MCF 10A (cell line): ENCODE data around the gene TIAM2. TPM values are rescaled to one million over a fixed set of nuclear protein-coding genes. Genes with fewer than 3 reads are reported as not detected.
A peak's percentile ranks its signal among the peaks of the same experiment; 100 is the strongest.
"Not testable (repeated sequence)": the region's sequence is repeated elsewhere in the genome, so short reads cannot be mapped to it uniquely, and the experiment has no call there.

Source experiments
- BruUV-seq: library from RNA; stranded (reverse); fragments of 400-500 nt; replicated peaks from 2 replicates; lab custom pipeline; 2021; lab: Mats Ljungman, UMichigan
- CTCF ChIA-PET: fragments of 300-600 bp; sonication (Branson Sonifier 250); formaldehyde crosslinking; extraction: SDS; loops from one replicate; lab custom pipeline; 2021; ENCODE audit warnings: antibody characterized with exemption, inconsistent platforms; lab: Yijun Ruan, JAX
- POLR2A ChIA-PET: fragments of 300-600, 350-650 bp; sonication (Branson Sonifier 250); formaldehyde crosslinking; extraction: SDS; loops from one replicate; lab custom pipeline; 2020; ENCODE audit warnings: antibody characterized with exemption, inconsistent platforms; lab: Yijun Ruan, JAX
- DNase-seq: peaks from one replicate; pipeline ENCODE4 v3.0.0-alpha.2; 2018; ENCODE audit not compliant: unreplicated experiment
- H3K27ac Mint-ChIP-seq: one replicate; pipeline ENCODE4 v1.8.0; 2022; ENCODE audit warnings: mild to moderate bottlenecking, low read depth, mixed read lengths; ENCODE audit not compliant: unreplicated experiment
- H3K27me3 Mint-ChIP-seq: one replicate; pipeline ENCODE4 v1.8.0; 2022; ENCODE audit warnings: mixed read lengths; ENCODE audit not compliant: insufficient read depth, unreplicated experiment
- H3K36me3 Mint-ChIP-seq: one replicate; pipeline ENCODE4 v1.8.0; 2022; ENCODE audit warnings: mild to moderate bottlenecking, moderate library complexity, mixed read lengths; ENCODE audit not compliant: insufficient read depth, unreplicated experiment
- H3K4me1 Mint-ChIP-seq: one replicate; pipeline ENCODE4 v1.8.0; 2022; ENCODE audit warnings: mixed read lengths; ENCODE audit not compliant: insufficient read depth, unreplicated experiment
- H3K4me3 Mint-ChIP-seq: one replicate; pipeline ENCODE4 v1.8.0; 2022; ENCODE audit warnings: mild to moderate bottlenecking, moderate library complexity, mixed read lengths; ENCODE audit not compliant: unreplicated experiment
- H3K9me3 Mint-ChIP-seq: one replicate; pipeline ENCODE4 v1.8.0; 2022; ENCODE audit warnings: mixed read lengths; ENCODE audit not compliant: unreplicated experiment
- CTCF ChIP-seq: fragments of 200-600 bp; IDR thresholded peaks from one replicate; pipeline ENCODE4 v1.8.0; 2022; ENCODE audit warnings: antibody characterized with exemption, mild to moderate bottlenecking; ENCODE audit not compliant: unreplicated experiment
- intact Hi-C: fragments of 100-400 bp; cut with micrococcal nuclease; formaldehyde crosslinking; loops from 2 replicates; pipeline ENCODE4 v1.14.1; 2022
- total RNA-seq: library from RNA; stranded (reverse); gene quantifications from 2 replicates; pipeline ENCODE4 v1.2.3, GENCODE V29; 2022

TIAM2 gene
- total RNA-seq, 1 experiment from 2014 or later = 3.1 TPM

GRCh38 chr6:155213611-155214372 lies 218.7 kb downstream of the TIAM2 start:
- H3K4me3 Mint-ChIP-seq = no peak overlapping the region
- CTCF ChIA-PET = interaction anchor here (0.6 kb wide), 1 partner anchor 52 kb away, joined by 3 read pairs; no protein-coding TSS in a partner anchor

GRCh38 chr6:155215906-155216305 lies 220.8 kb downstream of the TIAM2 start:
- H3K27me3 Mint-ChIP-seq = no peaks in the 10 kb centered on the region
- ChIA-PET CTCF (no interaction called here), POLR2A (no interaction called here)
- no peak overlapping the region for H3K27ac Mint-ChIP-seq
- H3K4me1 Mint-ChIP-seq = no peaks in the 10 kb centered on the region
- no peak for TF ChIP-seq CTCF
- peak; percentile 13 for DNase-seq
- no peaks in the 10 kb centered on the region for H3K36me3 Mint-ChIP-seq
- H3K9me3 Mint-ChIP-seq = no peaks in the 10 kb centered on the region
- intact Hi-C loops = no loop called here
- no TSS peak for BruUV-seq
- no peak overlapping the region for H3K4me3 Mint-ChIP-seq

More at GRCh38 chr6:155213611-155214372, 218.7 kb downstream of the TIAM2 start:
- POLR2A ChIA-PET = interaction anchor here (1.2 kb wide), 1 partner anchor 10 kb away, joined by 6 read pairs; no protein-coding TSS in a partner anchor
- no peak for DNase-seq
- Mint-ChIP-seq H3K27me3 (no peaks in the 10 kb centered on the region), H3K36me3 (no peaks in the 10 kb centered on the region), H3K27ac (peak overlapping the region; percentile 4), H3K4me1 (no peaks in the 10 kb centered on the region), H3K9me3 (no peaks in the 10 kb centered on the region)
- no peak for TF ChIP-seq CTCF
- no TSS peak for BruUV-seq
- intact Hi-C loops = no loop called here

DNA sequence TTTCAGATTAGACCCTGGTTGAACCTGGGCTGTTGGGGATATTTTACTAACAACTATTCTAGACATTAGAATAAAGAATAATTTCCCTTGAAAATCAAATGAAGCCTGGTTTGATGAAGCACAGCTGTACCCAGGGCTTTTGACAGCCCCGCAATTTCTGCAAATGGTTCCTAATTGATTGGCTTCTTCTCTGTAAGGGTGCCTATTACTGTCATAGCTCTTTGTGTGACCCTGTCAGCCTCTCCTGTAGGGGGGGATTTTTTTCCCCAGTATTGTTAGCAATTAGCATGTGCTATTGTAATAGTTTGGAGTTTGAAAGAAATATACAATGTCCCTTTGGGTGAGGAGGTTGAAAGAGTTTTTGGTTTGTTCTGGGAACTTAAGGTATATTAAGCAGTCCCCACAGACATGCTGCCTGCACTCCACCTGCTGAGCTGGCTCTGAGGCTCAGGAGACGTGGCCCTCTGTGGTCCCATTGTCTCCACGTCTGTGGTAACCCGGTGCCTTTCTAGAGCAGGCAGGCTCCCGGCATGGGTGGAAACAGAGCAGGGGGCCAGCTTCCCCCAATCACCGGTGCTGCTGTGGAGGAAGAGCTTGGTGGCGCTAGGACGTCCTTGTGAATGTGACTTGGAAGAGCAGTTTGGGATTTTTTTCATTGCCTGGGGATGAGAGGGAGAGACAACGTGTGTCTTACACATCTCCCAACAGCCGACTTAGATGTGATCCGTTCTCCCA lies 221.4 kb downstream of the TIAM2 start:
- POLR2A ChIA-PET = no interaction called here
- no peak for DNase-seq
- Mint-ChIP-seq H3K4me3 (no peak overlapping the region), H3K27ac (no peak overlapping the region), H3K27me3 (no peaks in the 10 kb centered on the region), H3K4me1 (no peaks in the 10 kb centered on the region), H3K9me3 (no peaks in the 10 kb centered on the region), H3K36me3 (no peaks in the 10 kb centered on the region)
- TF ChIP-seq CTCF = no peak
- intact Hi-C loops = no loop called here
- CTCF ChIA-PET = interaction anchor here (0.7 kb wide), 1 partner anchor 132 kb away, joined by 3 read pairs; no protein-coding TSS in a partner anchor
- BruUV-seq = no TSS peak

DNA sequence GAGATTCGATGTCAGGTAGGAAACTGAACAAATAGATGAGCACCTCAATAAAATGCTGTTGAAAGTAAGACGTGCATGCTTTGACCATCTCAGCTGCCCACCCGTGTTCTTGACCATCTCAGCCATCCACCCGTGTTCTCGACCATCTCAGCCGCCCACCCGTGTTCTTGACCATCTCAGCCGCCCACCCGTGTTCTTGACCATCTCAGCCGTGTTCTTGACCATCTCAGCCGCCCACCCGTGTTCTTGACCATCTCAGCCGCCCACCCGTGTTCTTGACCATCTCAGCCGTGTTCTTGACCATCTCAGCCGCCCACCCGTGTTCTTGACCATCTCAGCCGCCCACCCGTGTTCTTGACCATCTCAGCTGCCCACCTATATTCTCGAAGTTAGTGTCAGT lies 223.6 kb downstream of the TIAM2 start:
- H3K4me1 Mint-ChIP-seq, H3K4me3 Mint-ChIP-seq, BruUV-seq, DNase-seq, POLR2A ChIA-PET, intact Hi-C loops, H3K36me3 Mint-ChIP-seq, H3K27me3 Mint-ChIP-seq, CTCF ChIA-PET, H3K27ac Mint-ChIP-seq, H3K9me3 Mint-ChIP-seq: not testable (repeated sequence)
